Daoy (cell line): Measurements from ENCODE around the gene KCTD8. TPM values are rescaled to one million over a fixed set of nuclear protein-coding genes. Genes with fewer than 3 reads are reported as not detected.

Source experiments
- DNase-seq: peaks from one replicate; pipeline ENCODE4 v3.0.0-alpha.2; 2015; ENCODE audit warnings: low read depth
- total RNA-seq: library from RNA; depleted of rRNA; stranded (reverse); fragments of >200 nt; shearing (Covaris generic); gene quantifications from 2 replicates; pipeline ENCODE4 v1.2.3, GENCODE V29; 2014; rRNA removed

KCTD8 gene
- total RNA-seq, 1 experiment from 2014 or later = not detected

DNA sequence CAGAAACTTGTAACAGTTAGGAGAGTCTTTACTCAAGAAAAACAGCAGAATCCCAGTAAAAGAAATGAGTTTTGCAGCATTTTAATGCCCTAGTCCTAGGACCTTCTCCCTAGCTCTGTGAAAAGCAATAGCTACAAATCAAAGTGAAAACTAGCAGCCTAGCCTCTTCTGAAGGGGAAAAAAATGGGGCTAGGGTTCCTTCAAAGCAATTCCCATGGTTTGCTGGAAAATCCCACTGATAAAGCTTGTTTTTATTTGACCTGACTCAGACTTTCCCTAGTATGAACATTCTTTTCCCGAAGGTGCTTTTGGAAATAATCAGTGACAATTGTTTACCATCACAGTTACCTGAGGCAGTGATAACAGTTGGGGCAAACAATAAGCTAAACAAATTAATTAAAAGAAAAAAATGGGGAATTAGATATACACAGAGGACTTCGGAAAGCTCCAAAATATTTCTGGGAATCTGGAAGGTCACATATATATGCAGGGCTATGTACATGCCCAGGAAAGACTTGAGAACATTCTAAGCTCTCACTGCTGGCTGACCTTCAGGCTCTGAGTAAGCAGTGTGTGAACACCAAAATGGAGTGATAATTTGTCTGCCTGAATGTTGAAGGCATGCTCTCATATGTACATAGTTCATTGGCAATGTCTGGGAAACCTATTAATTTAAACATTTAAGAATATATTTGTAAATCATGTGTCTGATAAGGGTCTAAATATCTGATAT is 285.9 kb downstream of the KCTD8 start:
- no peak for DNase-seq

- DNase-seq = no peak
Measured at GRCh38 chr4:44161756-44162155, 286.9 kb downstream of the KCTD8 start.

GRCh38 chr4:44160776-44161367 is 287.7 kb downstream of the KCTD8 start:
- no peak for DNase-seq

DNA sequence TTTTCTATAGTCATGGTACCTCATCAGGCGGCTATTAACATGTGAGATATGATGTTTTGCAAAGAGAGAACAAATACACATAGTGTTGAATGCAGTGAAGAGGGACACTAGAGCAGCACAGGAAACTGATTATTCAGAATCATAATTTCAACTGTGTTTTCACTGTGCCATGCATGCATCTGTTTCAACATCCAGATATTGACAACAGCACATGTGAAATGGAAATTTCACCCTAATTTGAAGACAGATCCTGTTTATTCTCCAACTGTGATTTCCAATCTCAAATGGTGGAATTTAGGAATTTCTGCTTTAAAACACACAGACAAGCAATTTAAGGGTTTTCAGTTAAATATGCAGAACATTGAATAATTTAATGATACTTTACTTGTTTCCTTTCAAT is 288.6 kb downstream of the KCTD8 start:
- DNase-seq = no peak

DNA sequence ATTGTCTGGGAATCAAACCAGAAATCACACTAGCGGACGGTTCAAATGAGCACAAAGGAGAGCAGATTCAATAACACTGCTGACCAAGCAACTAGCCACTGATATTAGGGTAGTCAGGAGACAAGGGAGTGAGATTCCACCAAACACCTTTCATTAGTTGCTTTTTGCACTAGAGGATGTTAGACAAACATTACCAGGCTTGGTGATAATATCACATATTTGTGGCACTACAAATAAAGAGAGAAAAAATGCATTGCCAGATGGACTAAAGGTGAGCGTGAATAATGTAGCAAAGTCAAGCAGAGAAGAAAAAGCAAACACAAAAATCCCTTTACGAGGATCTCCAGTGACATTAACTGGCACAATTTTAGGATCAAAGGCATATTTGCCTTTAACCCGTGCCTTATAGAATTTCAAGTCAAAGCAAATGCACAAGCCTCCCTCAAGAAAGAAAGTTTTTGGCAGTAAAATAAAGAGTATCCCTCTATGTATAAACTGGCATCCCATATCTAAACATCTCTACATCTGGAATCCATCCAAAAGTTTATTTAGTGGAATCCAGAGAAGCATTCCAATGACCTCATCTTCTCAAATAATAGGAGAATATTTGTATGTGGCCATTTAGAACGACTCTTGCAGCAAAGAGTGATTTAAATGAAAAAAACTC is 290.9 kb downstream of the KCTD8 start:
- DNase-seq = no peak

GRCh38 chr4:44150091-44150576 is 298.5 kb downstream of the KCTD8 start:
- DNase-seq = no peak

DNA sequence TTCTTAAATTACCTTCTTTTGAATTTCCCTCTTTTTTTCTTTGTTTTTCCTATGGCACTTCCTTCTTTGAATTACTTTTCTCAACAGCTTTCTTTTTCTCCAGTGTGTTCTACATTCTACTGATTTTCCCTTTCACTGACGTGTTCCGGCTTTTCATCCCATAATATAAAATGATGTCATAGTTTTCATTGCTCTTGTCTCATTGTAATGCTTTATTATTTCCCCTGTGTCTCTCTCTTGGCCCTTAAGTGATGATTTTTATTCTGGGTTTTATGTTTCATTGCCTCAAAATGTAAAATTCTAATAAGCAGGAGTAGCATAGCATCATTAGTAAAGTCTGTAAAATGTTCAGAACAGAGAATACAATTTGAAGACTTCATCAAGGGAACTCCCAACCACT is 299.3 kb downstream of the KCTD8 start:
- DNase-seq = no peak

GRCh38 chr4:44147571-44148075 is 301.0 kb downstream of the KCTD8 start:
- DNase-seq = no peak

GRCh38 chr4:44146516-44146915 is 302.1 kb downstream of the KCTD8 start:
- DNase-seq = no peak

GRCh38 chr4:44145868-44146267 is 302.7 kb downstream of the KCTD8 start:
- DNase-seq = no peak

DNA sequence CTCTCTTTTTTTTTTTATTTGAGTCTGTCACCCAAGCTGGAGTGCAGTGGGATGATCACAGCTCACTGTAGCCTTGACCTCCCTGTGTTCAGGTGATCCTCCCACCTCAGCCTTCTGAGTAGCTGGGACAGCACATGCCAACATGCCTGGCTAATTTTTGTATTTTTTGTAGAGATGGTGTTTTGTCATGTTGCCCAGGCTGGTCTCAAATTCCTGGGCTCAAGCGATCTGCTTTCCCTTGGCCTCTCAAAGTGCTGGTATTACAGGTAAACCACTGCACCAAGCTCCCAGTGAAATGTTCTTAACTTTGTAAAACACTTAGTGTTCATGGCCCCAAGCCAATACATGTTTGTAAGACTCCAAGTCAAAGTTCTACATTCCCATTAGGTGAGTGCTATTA is 316.1 kb downstream of the KCTD8 start:
- no peak for DNase-seq

Other genes starting within 250 kb of the KCTD8 start
- not detected in 2 replicates for gene YIPF7, start 202.8 kb upstream of the KCTD8 start, total RNA-seq
- gene GUF1, start 229.6 kb upstream of the KCTD8 start, total RNA-seq = 15.9 and 16.0 TPM in 2 replicates